ENCODE data around the gene FETUB. TPM values are rescaled to one million over a fixed set of nuclear protein-coding genes. Genes with fewer than 3 reads are reported as not detected.

Gene FETUB
- polyA plus RNA-seq, 2 of the 4 experiments (the other 2 are of a cell fraction): 0.06 to 0.10 TPM

GRCh38 chr3:186679151-186679550 lies 39.0 kb downstream of the FETUB start:
- DNase-seq (ENCODE audit: low read depth in 1 of 2, low spot score in 1 of 2) (no peak), ATAC-seq (no peak), FAIRE-seq (no peak)
- Histone ChIP-seq H3K27ac (no peak overlapping the region), H3K4me1 (no peaks in the 10 kb centered on the region), H3K4me3 (no peak overlapping the region), H3K4me2 (no peak overlapping the region), H3K9me3 (no peaks in the 10 kb centered on the region)
- ChIA-PET CTCF (no interaction called here), POLR2A (no interaction called here)
- TF ChIP-seq HOXB13 (CRISPR knock-in tag; IDR thresholded peaks at IDR 0.05; ENCODE audit: low read depth) (no peak), PHF8 (IDR thresholded peaks at IDR 0.05; ENCODE audit: borderline replicate concordance, low read depth) (no peak), EP300 (IDR thresholded peaks at IDR 0.05) (no peak), POLR2A (IDR thresholded peaks at IDR 0.05; ENCODE audit: low read length) (no peak), E2F6 (IDR thresholded peaks at IDR 0.05; ENCODE audit: borderline replicate concordance, low read depth) (no peak), FOXS1 (CRISPR knock-in tag; IDR thresholded peaks at IDR 0.05) (no peak), MAZ (IDR thresholded peaks at IDR 0.05; ENCODE audit: borderline replicate concordance, low read depth, low read length) (no peak), ZNF302 (CRISPR knock-in tag; IDR thresholded peaks at IDR 0.05) (no peak), NPAS2 (CRISPR knock-in tag; IDR thresholded peaks at IDR 0.05; ENCODE audit: borderline replicate concordance) (no peak), CBX2 (IDR thresholded peaks at IDR 0.05; ENCODE audit: borderline replicate concordance, low read depth) (no peak), POLR2AphosphoS2 (conservative IDR thresholded peaks at IDR 0.05; ENCODE audit: low read length) (no peak), GATA3 (IDR thresholded peaks at IDR 0.05; ENCODE audit: borderline replicate concordance) (no peak), KDM1A (IDR thresholded peaks at IDR 0.05; ENCODE audit: low read depth) (no peak), TP53 (CRISPR knock-in tag; IDR thresholded peaks at IDR 0.05) (no peak)
- TF ChIP-seq, protein P1, sequence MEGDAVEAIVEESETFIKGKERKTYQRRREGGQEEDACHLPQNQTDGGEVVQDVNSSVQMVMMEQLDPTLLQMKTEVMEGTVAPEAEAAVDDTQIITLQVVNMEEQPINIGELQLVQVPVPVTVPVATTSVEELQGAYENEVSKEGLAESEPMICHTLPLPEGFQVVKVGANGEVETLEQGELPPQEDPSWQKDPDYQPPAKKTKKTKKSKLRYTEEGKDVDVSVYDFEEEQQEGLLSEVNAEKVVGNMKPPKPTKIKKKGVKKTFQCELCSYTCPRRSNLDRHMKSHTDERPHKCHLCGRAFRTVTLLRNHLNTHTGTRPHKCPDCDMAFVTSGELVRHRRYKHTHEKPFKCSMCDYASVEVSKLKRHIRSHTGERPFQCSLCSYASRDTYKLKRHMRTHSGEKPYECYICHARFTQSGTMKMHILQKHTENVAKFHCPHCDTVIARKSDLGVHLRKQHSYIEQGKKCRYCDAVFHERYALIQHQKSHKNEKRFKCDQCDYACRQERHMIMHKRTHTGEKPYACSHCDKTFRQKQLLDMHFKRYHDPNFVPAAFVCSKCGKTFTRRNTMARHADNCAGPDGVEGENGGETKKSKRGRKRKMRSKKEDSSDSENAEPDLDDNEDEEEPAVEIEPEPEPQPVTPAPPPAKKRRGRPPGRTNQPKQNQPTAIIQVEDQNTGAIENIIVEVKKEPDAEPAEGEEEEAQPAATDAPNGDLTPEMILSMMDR (IDR thresholded peaks at IDR 0.05): no peak
- TF ChIP-seq, protein P2, sequence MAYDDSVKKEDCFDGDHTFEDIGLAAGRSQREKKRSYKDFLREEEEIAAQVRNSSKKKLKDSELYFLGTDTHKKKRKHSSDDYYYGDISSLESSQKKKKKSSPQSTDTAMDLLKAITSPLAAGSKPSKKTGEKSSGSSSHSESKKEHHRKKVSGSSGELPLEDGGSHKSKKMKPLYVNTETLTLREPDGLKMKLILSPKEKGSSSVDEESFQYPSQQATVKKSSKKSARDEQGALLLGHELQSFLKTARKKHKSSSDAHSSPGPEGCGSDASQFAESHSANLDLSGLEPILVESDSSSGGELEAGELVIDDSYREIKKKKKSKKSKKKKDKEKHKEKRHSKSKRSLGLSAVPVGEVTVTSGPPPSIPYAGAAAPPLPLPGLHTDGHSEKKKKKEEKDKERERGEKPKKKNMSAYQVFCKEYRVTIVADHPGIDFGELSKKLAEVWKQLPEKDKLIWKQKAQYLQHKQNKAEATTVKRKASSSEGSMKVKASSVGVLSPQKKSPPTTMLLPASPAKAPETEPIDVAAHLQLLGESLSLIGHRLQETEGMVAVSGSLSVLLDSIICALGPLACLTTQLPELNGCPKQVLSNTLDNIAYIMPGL (CRISPR knock-in tag; IDR thresholded peaks at IDR 0.05; ENCODE audit: borderline replicate concordance): no peak
- TF ChIP-seq, protein P3, sequence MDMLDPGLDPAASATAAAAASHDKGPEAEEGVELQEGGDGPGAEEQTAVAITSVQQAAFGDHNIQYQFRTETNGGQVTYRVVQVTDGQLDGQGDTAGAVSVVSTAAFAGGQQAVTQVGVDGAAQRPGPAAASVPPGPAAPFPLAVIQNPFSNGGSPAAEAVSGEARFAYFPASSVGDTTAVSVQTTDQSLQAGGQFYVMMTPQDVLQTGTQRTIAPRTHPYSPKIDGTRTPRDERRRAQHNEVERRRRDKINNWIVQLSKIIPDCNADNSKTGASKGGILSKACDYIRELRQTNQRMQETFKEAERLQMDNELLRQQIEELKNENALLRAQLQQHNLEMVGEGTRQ (IDR thresholded peaks at IDR 0.05): no peak
- TF ChIP-seq, protein P4, sequence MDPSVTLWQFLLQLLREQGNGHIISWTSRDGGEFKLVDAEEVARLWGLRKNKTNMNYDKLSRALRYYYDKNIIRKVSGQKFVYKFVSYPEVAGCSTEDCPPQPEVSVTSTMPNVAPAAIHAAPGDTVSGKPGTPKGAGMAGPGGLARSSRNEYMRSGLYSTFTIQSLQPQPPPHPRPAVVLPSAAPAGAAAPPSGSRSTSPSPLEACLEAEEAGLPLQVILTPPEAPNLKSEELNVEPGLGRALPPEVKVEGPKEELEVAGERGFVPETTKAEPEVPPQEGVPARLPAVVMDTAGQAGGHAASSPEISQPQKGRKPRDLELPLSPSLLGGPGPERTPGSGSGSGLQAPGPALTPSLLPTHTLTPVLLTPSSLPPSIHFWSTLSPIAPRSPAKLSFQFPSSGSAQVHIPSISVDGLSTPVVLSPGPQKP (IDR thresholded peaks at IDR 0.05; ENCODE audit: low read depth, low read length): no peak
- TF ChIP-seq, protein P5, sequence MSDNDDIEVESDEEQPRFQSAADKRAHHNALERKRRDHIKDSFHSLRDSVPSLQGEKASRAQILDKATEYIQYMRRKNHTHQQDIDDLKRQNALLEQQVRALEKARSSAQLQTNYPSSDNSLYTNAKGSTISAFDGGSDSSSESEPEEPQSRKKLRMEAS (IDR thresholded peaks at IDR 0.05): no peak
- 25% methylated on average over 1 of the region's 1 CpG for WGBS (ENCODE audit: missing lambda C conversion rate)

DNA sequence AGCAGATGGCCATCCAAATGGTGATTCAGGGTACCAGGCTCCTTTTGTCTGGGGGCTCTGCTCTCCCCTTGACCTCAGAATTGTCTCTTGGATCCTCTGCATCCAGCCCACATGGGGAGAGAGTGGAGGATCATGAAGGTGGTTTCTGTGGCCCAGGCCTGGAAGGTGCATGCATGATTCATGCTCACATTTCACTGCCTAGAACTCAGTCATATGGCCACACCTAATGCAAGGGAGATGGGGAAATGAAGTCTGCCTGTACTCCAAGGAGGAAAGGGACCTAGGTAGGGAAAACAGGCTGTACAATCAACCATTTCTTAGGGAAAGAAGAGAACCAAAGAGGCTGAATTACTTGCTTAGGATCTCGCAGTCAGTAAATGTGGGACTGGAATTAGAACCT lies 40.7 kb downstream of the FETUB start:
- CTCF ChIA-PET: no interaction called here
- FAIRE-seq (no peak), DNase-seq (ENCODE audit: low read depth in 1 of 2, low spot score in 1 of 2) (no peak), ATAC-seq (no peak)
- POLR2A ChIA-PET: no interaction called here
- no peak overlapping the region for H3K27ac ChIP-seq
- H3K4me2 ChIP-seq: no peak overlapping the region
- no peaks in the 10 kb centered on the region for H3K9me3 ChIP-seq
- TF ChIP-seq RCOR1 (IDR thresholded peaks at IDR 0.05; ENCODE audit: low read depth, low read length) (no peak), GATA3 (IDR thresholded peaks at IDR 0.05; ENCODE audit: borderline replicate concordance) (no peak), EP300 (IDR thresholded peaks at IDR 0.05) (no peak), E2F6 (IDR thresholded peaks at IDR 0.05; ENCODE audit: borderline replicate concordance, low read depth) (no peak), POLR2A (IDR thresholded peaks at IDR 0.05; ENCODE audit: low read length) (no peak), HES2 (IDR thresholded peaks at IDR 0.05) (no peak), TP53 (CRISPR knock-in tag; IDR thresholded peaks at IDR 0.05) (no peak), NR3C1 (IDR thresholded peaks at IDR 0.05) (no peak), MAFK (IDR thresholded peaks at IDR 0.05; ENCODE audit: partially characterized antibody) (no peak), RNF2 (IDR thresholded peaks at IDR 0.05; ENCODE audit: borderline replicate concordance, low read depth) (no peak)
- TF ChIP-seq, protein P4 (IDR thresholded peaks at IDR 0.05; ENCODE audit: low read depth, low read length): no peak
- TF ChIP-seq, protein P3 (IDR thresholded peaks at IDR 0.05): no peak
- no peak overlapping the region for H3K4me3 ChIP-seq
- H3K4me1 ChIP-seq: no peaks in the 10 kb centered on the region
- 67% methylated on average over 1 of the region's 1 CpG for WGBS (ENCODE audit: missing lambda C conversion rate)
